Prostate gland (tissue), 2 donors: ENCODE data around the gene TREM1. TPM values are rescaled to one million over a fixed set of nuclear protein-coding genes. Genes with fewer than 3 reads are reported as not detected.
A peak's percentile ranks its signal among the peaks of the same experiment; 100 is the strongest.

ENCODE experiments used
- DNase-seq: peaks from one replicate; pipeline ENCODE4 v3.0.0-alpha.2; 2019; ENCODE audit warnings: low spot score
- H3K27ac ChIP-seq, 2 donors: fragments of 200-600 bp; sonication (generic); 2 replicates each; pipeline ENCODE4 v1.5.1; 2017 to 2019
- H3K27me3 ChIP-seq: fragments of 200-600 bp; sonication (generic); replicated peaks from 2 replicates; pipeline ENCODE4 v1.5.1; 2019; ENCODE audit not compliant: insufficient read depth
- H3K36me3 ChIP-seq, 2 donors: fragments of 200-600 bp; sonication (generic); 1 replicate in 1 of 2; 2 replicates in 1 of 2; pipeline versions ENCODE4 v1.5.1 to v1.8.1; 2017 to 2019
- H3K4me1 ChIP-seq: fragments of 200-600 bp; sonication (generic); replicated peaks from 2 replicates; pipeline ENCODE4 v1.5.1; 2019
- H3K4me3 ChIP-seq, 2 donors: fragments of 200-600 bp; sonication (generic); 2 replicates each; pipeline ENCODE4 v1.5.1; 2017 to 2019
- H3K9me3 ChIP-seq: fragments of 200-600 bp; sonication (generic); 2 replicates; pipeline ENCODE4 v1.5.1; 2017
- CTCF ChIP-seq, 4 experiments: fragments of 200-600 bp in 2 of 4; fragments of 450-650 bp in 2 of 4; sonication (generic) in 2 of 4; IDR thresholded peaks; 1 replicate in 3 of 4; 2 replicates in 1 of 4; pipeline ENCODE4 v1.5.1; 2016 to 2019; ENCODE audit warnings: antibody characterized with exemption in 4 of 4, mild to moderate bottlenecking in 2 of 4, moderate library complexity in 2 of 4
- POLR2A ChIP-seq: fragments of 450-650 bp; IDR thresholded peaks from one replicate; pipeline ENCODE4 v1.6.1; 2016; ENCODE audit warnings: antibody characterized with exemption, mild to moderate bottlenecking
- POLR2AphosphoS5 ChIP-seq: sonication (generic); formaldehyde crosslinking; IDR thresholded peaks from one replicate; pipeline ENCODE4 v1.6.1; 2017; ENCODE audit warnings: antibody characterized with exemption
- WGBS: methylation state at CpG from one replicate; pipeline ENCODE4 v1.1.5; 2018; 5-methylcytosine and 5-hydroxymethylcytosine counted together
- intact Hi-C: fragments of 100-400 bp; cut with DNase I; formaldehyde crosslinking; loops from one replicate; pipeline ENCODE4 v1.14.2; 2022
- total RNA-seq, 2 donors: library from RNA; depleted of rRNA; stranded (reverse); fragments of >200 nt; gene quantifications; one replicate each; pipeline ENCODE4 v1.1.0, GENCODE V29; 2016

TREM1 gene
- total RNA-seq, 2 donors from 2014 or later: not detected

- 33% methylated on average over 10 of the region's 10 CpGs for WGBS
- TF ChIP-seq POLR2A: no peak
- peak in 1 of 4 experiments; percentile 31 for TF ChIP-seq CTCF (IDR thresholded peaks at IDR 0.05)
Measured at GRCh38 chr6:41278699-41279405, 7.6 kb downstream of the TREM1 start.

GRCh38 chr6:41277605-41278004, 8.9 kb downstream of the TREM1 start:
- Histone ChIP-seq H3K4me3 (no peak overlapping the region), H3K27ac (no peak overlapping the region), H3K36me3 (no peaks in the 10 kb centered on the region), H3K9me3 (no peaks in the 10 kb centered on the region), H3K4me1 (no peaks in the 10 kb centered on the region), H3K27me3 (no peaks in the 10 kb centered on the region)
- intact Hi-C loops: no loop called here
- WGBS: 84% methylated on average over 2 of the region's 2 CpGs
- DNase-seq: no peak
- TF ChIP-seq CTCF (IDR thresholded peaks at IDR 0.05) (no peak), POLR2A (no peak), POLR2AphosphoS5 (no peak)

More at GRCh38 chr6:41278699-41279405, 7.6 kb downstream of the TREM1 start:
- Histone ChIP-seq H3K36me3 (no peaks in the 10 kb centered on the region), H3K9me3 (no peaks in the 10 kb centered on the region), H3K4me3 (no peak overlapping the region), H3K27ac (no peak overlapping the region), H3K4me1 (no peaks in the 10 kb centered on the region), H3K27me3 (no peaks in the 10 kb centered on the region)
- peak; percentile 24 for DNase-seq
- intact Hi-C loops: no loop called here

GRCh38 chr6:41275489-41275888, 11.0 kb downstream of the TREM1 start:
- intact Hi-C loops: no loop called here
- Histone ChIP-seq H3K27ac (no peak overlapping the region), H3K27me3 (no peaks in the 10 kb centered on the region), H3K4me3 (no peak overlapping the region), H3K9me3 (no peaks in the 10 kb centered on the region), H3K4me1 (no peaks in the 10 kb centered on the region), H3K36me3 (no peaks in the 10 kb centered on the region)
- TF ChIP-seq POLR2AphosphoS5 (no peak), CTCF (IDR thresholded peaks at IDR 0.05) (no peak), POLR2A (no peak)
- no peak for DNase-seq
- 89% methylated on average over 4 of the region's 4 CpGs for WGBS

- WGBS: 100% methylated on average over 2 of the region's 2 CpGs
- intact Hi-C loops: no loop called here
- TF ChIP-seq POLR2AphosphoS5 (no peak), POLR2A (no peak), CTCF (IDR thresholded peaks at IDR 0.05) (no peak)
- no peaks in the 10 kb centered on the region for H3K27me3 ChIP-seq
- no peak for DNase-seq
- no peak overlapping the region for H3K27ac ChIP-seq
- no peaks in the 10 kb centered on the region for H3K36me3 ChIP-seq
- H3K4me1 ChIP-seq: no peaks in the 10 kb centered on the region
- no peak overlapping the region for H3K4me3 ChIP-seq
- H3K9me3 ChIP-seq: no peaks in the 10 kb centered on the region
Measured at GRCh38 chr6:41274256-41274655, 12.2 kb downstream of the TREM1 start.

GRCh38 chr6:41273714-41274113, 12.8 kb downstream of the TREM1 start:
- Histone ChIP-seq H3K4me3 (no peak overlapping the region), H3K9me3 (no peaks in the 10 kb centered on the region), H3K4me1 (no peaks in the 10 kb centered on the region), H3K27ac (no peak overlapping the region), H3K36me3 (no peaks in the 10 kb centered on the region), H3K27me3 (no peaks in the 10 kb centered on the region)
- no peak for TF ChIP-seq CTCF (IDR thresholded peaks at IDR 0.05)
- TF ChIP-seq POLR2AphosphoS5: no peak
- no peak for TF ChIP-seq POLR2A
- intact Hi-C loops: no loop called here
- no peak for DNase-seq
- WGBS: 76% methylated on average over 5 of the region's 5 CpGs
